Chondrocyte (in vitro differentiated cells): ENCODE data around the gene HCFC1R1. TPM values are rescaled to one million over a fixed set of nuclear protein-coding genes. Genes with fewer than 3 reads are reported as not detected.
A peak's percentile ranks its signal among the peaks of the same experiment; 100 is the strongest.
"Not testable (repeated sequence)": the region's sequence is repeated elsewhere in the genome, so short reads cannot be mapped to it uniquely, and the experiment has no call there.

ENCODE experiments used
- DNase-seq: peaks from one replicate; pipeline ENCODE4 v3.0.0; 2021; ENCODE audit warnings: mixed read lengths, low spot score
- H3K27ac Mint-ChIP-seq: one replicate; pipeline ENCODE4 v1.8.0; 2021; ENCODE audit warnings: mild to moderate bottlenecking, moderate library complexity, mixed read lengths; ENCODE audit not compliant: unreplicated experiment
- H3K27me3 Mint-ChIP-seq: 2 replicates; pipeline ENCODE4 v1.8.0; 2021; ENCODE audit warnings: low read depth, mixed read lengths
- H3K36me3 Mint-ChIP-seq: 2 replicates; pipeline ENCODE4 v1.8.0; 2021; ENCODE audit warnings: low read depth, mixed read lengths
- H3K4me1 Mint-ChIP-seq: 2 replicates; pipeline ENCODE4 v1.8.0; 2021; ENCODE audit warnings: low read depth, mild to moderate bottlenecking, mixed read lengths
- H3K4me3 Mint-ChIP-seq: one replicate; pipeline ENCODE4 v1.8.0; 2021; ENCODE audit warnings: mild to moderate bottlenecking, moderate library complexity, mixed read lengths; ENCODE audit not compliant: unreplicated experiment
- H3K9me3 Mint-ChIP-seq: 2 replicates; pipeline ENCODE4 v1.8.0; 2021; ENCODE audit warnings: low read depth, mixed read lengths
- long read RNA-seq: library from polyadenylated mRNA; stranded (forward); transcript quantifications from one replicate; pipeline ENCODE4 v2.0.0, GENCODE V29; 2021
- total RNA-seq: library from RNA; stranded (reverse); gene quantifications from 3 replicates; pipeline ENCODE4 v1.2.1, GENCODE V29; 2021
- TF ChIP-seq, protein P1 (sequence below): fragments of 200-600 bp; sonication (generic); IDR thresholded peaks from 2 replicates; pipeline ENCODE4 v1.5.0; 2021; ENCODE audit warnings: antibody characterized with exemption, mild to moderate bottlenecking, moderate library complexity

HCFC1R1 gene, protein sequence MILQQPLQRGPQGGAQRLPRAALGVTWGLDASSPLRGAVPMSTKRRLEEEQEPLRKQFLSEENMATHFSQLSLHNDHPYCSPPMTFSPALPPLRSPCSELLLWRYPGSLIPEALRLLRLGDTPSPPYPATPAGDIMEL
- total RNA-seq = 74.0 to 101 TPM (median 79.3 TPM) in 3 replicates
- long read RNA-seq, transcript HCFC1R1-201 (4 exons, 965 nt) = major isoform, 18 of 35 reads
- long read RNA-seq, transcript HCFC1R1-206 (3 exons, 618 nt) = minor isoform, 6 of 35 reads
- long read RNA-seq, partial matches to known transcripts = 3 of 35 reads
- long read RNA-seq, other reads (novel, unspliced or antisense) = 3 of 35 reads

DNA sequence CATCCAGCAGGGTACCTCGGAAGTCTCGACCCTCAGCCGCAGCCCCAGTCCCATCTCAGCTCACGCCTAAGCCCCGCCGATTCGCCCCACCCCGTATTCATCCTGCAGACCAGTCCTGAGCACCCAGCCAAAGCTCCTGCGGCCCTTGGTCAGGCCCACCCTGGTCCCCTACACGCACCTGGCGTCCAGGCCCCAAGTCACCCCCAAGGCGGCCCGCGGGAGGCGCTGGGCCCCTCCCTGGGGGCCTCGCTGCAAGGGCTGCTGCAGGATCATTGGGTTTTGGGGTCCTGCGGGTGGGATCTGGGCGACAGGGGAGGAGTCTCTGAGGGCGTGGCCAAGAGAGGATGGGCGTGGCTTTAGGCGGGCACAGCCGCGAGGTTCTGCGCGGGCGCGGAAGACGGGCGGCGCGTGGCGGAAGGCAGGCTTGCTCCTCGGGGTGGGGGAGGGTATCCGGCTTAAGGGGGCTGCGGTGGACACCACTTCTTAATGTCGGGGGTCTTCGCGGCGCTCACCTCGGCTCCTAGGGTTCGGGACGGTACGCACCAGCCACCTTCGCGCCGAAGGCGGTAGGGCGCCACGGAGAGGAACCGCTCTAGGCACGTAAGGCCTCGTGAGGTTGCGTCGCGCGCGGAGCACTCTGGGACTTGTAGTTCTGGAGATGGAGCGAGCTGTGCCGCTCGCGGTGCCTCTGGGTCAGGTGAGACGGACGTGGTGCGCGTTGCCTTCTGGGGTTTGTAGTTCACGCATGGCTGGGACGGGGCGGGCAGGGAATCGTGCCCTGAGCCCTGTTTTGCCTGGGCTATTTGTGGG is at the start of gene HCFC1R1, which contains the start of gene THOC6:
Gene HCFC1R1 (minus strand): TSS at position 274 of the 810 bp plus-strand sequence. CDS start 1 bp downstream, at position 273.
Gene THOC6 (plus strand): TSS at position 367 of the 810 bp plus-strand sequence. CDS start 292 bp downstream, at position 659.
- Mint-ChIP-seq H3K36me3 (peaks cover 18% of the 10 kb centered on the region), H3K27me3 (no peaks in the 10 kb centered on the region), H3K27ac (peak within 1 kb of the TSS; percentile 99), H3K9me3 (no peaks in the 10 kb centered on the region), H3K4me1 (peaks cover 29% of the 10 kb centered on the region), H3K4me3 (peak within 1 kb of the TSS; percentile 91)
- peak; percentile 99 for DNase-seq
- TF ChIP-seq, protein P1, sequence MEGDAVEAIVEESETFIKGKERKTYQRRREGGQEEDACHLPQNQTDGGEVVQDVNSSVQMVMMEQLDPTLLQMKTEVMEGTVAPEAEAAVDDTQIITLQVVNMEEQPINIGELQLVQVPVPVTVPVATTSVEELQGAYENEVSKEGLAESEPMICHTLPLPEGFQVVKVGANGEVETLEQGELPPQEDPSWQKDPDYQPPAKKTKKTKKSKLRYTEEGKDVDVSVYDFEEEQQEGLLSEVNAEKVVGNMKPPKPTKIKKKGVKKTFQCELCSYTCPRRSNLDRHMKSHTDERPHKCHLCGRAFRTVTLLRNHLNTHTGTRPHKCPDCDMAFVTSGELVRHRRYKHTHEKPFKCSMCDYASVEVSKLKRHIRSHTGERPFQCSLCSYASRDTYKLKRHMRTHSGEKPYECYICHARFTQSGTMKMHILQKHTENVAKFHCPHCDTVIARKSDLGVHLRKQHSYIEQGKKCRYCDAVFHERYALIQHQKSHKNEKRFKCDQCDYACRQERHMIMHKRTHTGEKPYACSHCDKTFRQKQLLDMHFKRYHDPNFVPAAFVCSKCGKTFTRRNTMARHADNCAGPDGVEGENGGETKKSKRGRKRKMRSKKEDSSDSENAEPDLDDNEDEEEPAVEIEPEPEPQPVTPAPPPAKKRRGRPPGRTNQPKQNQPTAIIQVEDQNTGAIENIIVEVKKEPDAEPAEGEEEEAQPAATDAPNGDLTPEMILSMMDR = no peak

DNA sequence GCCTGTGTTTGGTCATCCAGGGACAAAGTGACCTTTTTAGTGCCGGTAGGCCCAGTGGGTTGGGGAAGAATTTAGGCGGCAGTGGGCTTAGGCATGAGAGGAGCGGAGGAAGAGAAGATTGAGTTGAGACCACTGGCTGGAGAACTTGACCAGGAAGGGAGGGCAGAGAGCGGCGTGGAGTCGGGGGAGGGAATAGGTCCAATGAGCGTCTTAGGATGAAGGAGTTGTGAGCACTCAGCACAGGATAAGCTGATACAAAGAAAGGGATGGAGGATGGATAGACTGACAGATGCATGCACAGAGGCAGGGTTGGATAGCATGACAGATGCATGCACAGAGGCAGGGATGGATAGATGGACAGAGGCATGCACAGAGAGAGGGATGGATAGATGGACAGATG is 49.7 kb upstream of the HCFC1R1 start:
- Mint-ChIP-seq H3K27me3 (peaks cover 34% of the 10 kb centered on the region), H3K4me1 (no peaks in the 10 kb centered on the region)
- TF ChIP-seq, protein P1 = no peak

DNA sequence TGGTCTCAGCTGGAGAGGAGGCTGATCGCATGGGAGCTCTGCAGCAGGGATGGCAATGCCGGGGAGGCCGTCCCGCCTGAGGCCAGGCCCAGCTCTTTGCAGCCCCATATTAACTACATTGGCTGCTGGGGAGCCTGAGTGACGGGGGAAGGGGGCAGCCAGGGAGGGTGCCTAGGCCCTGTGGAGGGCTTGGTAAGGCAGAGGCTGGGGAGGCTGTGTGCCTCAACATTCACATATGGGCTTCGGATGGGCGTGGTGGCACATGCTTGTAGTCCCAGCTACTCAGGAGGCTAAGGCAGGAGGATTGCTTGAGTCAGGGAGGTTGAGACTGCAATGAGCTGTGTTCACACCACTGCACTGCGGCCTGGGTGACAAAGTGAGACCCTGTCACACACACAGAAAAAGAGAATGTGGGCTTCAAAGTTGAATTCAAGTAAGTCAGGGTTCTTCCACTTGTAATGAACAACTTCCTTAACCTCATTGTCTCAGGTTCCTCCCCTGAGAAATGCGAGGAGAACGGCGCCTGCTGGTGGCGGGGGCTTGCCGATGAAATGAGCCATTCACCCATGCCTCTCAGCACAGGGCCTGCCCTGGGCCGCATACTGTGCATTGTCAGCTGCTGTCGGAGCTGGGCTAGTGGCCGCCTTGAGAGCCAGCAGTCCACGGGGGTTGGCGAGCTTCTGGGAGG is 49.0 kb upstream of the HCFC1R1 start:
- not testable (repeated sequence) for H3K9me3 Mint-ChIP-seq, H3K27ac Mint-ChIP-seq, DNase-seq, H3K36me3 Mint-ChIP-seq, H3K4me1 Mint-ChIP-seq, H3K4me3 Mint-ChIP-seq
- H3K27me3 Mint-ChIP-seq = peaks cover 28% of the 10 kb centered on the region

More for the DNA sequence above, 49.7 kb upstream of the HCFC1R1 start:
- no peak for DNase-seq
- Mint-ChIP-seq H3K4me3 (no peak overlapping the region), H3K9me3 (no peaks in the 10 kb centered on the region), H3K27ac (no peak overlapping the region), H3K36me3 (peaks cover 2% of the 10 kb centered on the region)

DNA sequence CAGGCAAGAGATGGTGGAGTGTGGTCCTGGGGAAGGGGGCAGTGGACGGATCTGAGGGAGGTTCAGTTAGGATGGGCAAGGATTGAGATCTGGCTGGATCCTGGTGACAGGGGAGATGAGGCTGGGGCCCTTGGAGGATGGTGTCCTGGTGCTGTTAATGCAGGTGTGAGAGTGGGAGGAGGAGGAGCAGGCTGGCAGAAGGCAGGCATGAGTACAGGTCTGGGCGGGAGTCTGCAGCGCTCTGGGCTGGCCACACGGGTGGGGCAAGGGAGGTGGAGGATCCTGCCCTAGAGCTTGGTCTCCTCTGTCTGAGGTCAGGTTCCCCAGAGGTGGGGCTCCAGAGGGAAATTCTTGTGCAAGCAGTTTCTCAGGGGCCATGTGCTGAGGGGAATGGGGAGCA is 48.4 kb upstream of the HCFC1R1 start:
- not testable (repeated sequence) for H3K4me1 Mint-ChIP-seq, H3K36me3 Mint-ChIP-seq, H3K27ac Mint-ChIP-seq, H3K9me3 Mint-ChIP-seq, H3K4me3 Mint-ChIP-seq
- peak; percentile 49 for DNase-seq
- H3K27me3 Mint-ChIP-seq = peaks cover 26% of the 10 kb centered on the region

DNA sequence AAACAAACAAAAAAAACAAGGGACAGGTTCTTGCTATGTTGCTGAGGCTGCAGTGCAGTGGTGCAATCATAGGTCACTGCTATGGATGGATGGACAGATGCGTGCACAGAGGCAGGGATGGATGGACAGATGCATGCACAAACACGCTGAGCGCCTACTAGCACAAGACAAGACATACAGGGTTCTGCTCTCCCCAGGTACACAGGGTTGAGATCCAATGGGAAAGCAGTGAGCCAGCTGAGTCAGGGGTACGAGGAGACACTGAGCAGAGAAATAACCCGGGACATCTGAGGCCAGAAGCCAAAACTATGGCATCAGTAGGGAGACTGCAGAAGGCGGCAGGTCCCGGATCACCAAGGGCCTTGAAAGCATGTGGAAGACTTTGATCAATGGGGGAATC is 47.9 kb upstream of the HCFC1R1 start:
- DNase-seq = no peak
- peaks cover 26% of the 10 kb centered on the region for H3K27me3 Mint-ChIP-seq
- peaks cover 2% of the 10 kb centered on the region for H3K36me3 Mint-ChIP-seq
- no peaks in the 10 kb centered on the region for H3K4me1 Mint-ChIP-seq
- H3K4me3 Mint-ChIP-seq = no peak overlapping the region
- TF ChIP-seq, protein P1 = no peak
- H3K27ac Mint-ChIP-seq = no peak overlapping the region
- no peaks in the 10 kb centered on the region for H3K9me3 Mint-ChIP-seq
